AG04449 (cell line): ENCODE results near the gene SND1.

Experiments
- CTCF ChIA-PET: fragments of 350-600 bp; formaldehyde crosslinking; extraction: SDS; loops from one replicate; lab custom pipeline; 2021; ENCODE audit warnings: antibody characterized with exemption; lab: Yijun Ruan, JAX
- POLR2A ChIA-PET: fragments of 400-600, 350-600 bp; formaldehyde crosslinking; extraction: SDS; loops from one replicate; lab custom pipeline; 2020; ENCODE audit warnings: antibody characterized with exemption, inconsistent platforms; lab: Yijun Ruan, JAX
- DNase-seq: peaks from one replicate; pipeline ENCODE4 v3.0.0-alpha.2; 2010; ENCODE audit warnings: low read depth, low spot score
- H3K4me3 ChIP-seq: 2 replicates; pipeline ENCODE4 v1.5.1; 2011; ENCODE audit warnings: low read depth, mild to moderate bottlenecking, control low read depth, low read length
- TF ChIP-seq, protein P1 (sequence below): IDR thresholded peaks from one replicate; pipeline ENCODE4 v1.5.1; 2011; ENCODE audit warnings: mild to moderate bottlenecking, moderate library complexity, low read length, control low read depth, inconsistent platforms; ENCODE audit not compliant: insufficient read depth; ENCODE audit errors: missing control alignments

SND1 gene

GRCh38 chr7:127993987-127994386, 342.0 kb downstream of the SND1 start:
- H3K4me3 ChIP-seq = no peak overlapping the region
- POLR2A ChIA-PET = no interaction called here
- TF ChIP-seq, protein P1, sequence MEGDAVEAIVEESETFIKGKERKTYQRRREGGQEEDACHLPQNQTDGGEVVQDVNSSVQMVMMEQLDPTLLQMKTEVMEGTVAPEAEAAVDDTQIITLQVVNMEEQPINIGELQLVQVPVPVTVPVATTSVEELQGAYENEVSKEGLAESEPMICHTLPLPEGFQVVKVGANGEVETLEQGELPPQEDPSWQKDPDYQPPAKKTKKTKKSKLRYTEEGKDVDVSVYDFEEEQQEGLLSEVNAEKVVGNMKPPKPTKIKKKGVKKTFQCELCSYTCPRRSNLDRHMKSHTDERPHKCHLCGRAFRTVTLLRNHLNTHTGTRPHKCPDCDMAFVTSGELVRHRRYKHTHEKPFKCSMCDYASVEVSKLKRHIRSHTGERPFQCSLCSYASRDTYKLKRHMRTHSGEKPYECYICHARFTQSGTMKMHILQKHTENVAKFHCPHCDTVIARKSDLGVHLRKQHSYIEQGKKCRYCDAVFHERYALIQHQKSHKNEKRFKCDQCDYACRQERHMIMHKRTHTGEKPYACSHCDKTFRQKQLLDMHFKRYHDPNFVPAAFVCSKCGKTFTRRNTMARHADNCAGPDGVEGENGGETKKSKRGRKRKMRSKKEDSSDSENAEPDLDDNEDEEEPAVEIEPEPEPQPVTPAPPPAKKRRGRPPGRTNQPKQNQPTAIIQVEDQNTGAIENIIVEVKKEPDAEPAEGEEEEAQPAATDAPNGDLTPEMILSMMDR = no peak
- DNase-seq = no peak
- CTCF ChIA-PET = no interaction called here

- POLR2A ChIA-PET = no interaction called here
- CTCF ChIA-PET = interaction anchor here (0.9 kb wide), 1 partner anchor 211 kb away, joined by 3 read pairs; no protein-coding TSS in a partner anchor
- TF ChIP-seq, protein P1 = no peak
- no peak overlapping the region for H3K4me3 ChIP-seq
- no peak for DNase-seq
These were observed 343.3 kb downstream of the SND1 start for GRCh38 chr7:127995156-127995880.

DNA sequence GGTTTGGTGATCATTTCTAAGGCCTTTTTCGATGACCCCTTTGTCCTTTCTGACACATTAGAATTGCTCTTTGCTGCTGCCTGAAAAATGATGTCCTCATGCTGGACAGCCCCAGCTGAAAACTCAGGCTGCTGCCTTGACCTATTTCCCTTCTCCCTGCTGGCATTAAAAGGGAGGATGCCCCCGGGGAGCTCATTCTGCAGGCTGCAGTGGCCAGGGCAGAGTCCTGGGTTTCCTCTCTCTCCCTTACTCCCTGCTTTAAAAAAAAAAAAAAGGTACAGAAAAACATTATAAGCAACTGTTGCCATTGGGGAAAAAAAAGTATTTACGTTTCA, 343.9 kb downstream of the SND1 start:
- TF ChIP-seq, protein P1 = no peak
- no peak for DNase-seq
- H3K4me3 ChIP-seq = no peak overlapping the region
- ChIA-PET CTCF (interaction anchor here (0.9 kb wide), 1 partner anchor 211 kb away, joined by 3 read pairs; no protein-coding TSS in a partner anchor), POLR2A (no interaction called here)

- ChIA-PET POLR2A (no interaction called here), CTCF (interaction anchor here (0.5 kb wide), 1 partner anchor 30 kb away, joined by 3 read pairs; no protein-coding TSS in a partner anchor)
- TF ChIP-seq, protein P1 = no peak
- no peak overlapping the region for H3K4me3 ChIP-seq
- DNase-seq = no peak
These were observed 344.5 kb downstream of the SND1 start for GRCh38 chr7:127996253-127997071.

DNA sequence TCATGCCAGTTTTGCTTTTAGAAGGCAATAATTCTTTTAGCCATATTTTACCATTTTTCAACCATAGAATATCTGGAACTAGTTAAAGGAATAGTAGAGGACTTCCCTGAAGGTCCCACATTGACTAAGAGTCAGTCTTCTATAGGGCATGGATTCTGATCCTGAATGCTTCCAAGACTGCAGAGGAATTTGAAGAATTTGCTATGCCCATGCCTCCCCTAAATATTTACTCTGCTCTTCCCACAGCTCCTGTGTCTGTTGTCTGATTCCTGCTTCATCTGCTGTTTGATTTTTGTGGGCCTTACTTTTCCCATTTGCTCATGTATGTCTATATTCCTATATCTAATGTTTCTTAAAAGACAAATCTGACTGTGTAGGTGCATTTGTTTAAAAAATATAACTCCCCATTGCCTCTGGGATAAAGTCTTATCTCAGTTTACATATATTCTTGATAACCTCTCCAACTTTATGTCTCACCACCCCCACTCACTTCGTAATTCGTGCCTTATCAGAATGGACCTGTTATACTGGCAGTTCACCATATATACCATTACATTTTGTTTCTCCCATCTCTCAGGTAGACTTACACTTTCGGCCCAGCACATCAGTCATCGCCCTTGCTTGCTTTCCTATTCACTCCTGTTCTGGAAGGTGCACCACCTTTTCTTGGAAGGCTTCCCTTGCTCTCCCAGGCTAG, 345.4 kb downstream of the SND1 start:
- POLR2A ChIA-PET = no interaction called here
- no peak for DNase-seq
- H3K4me3 ChIP-seq = no peak overlapping the region
- TF ChIP-seq, protein P1 = no peak
- CTCF ChIA-PET = interaction anchor here (0.5 kb wide), 1 partner anchor 29 kb away, joined by 3 read pairs; no protein-coding TSS in a partner anchor

GRCh38 chr7:127998671-127999070, 346.7 kb downstream of the SND1 start:
- DNase-seq = no peak
- TF ChIP-seq, protein P1 = no peak
- ChIA-PET CTCF (interaction anchor here (2.2 kb wide), 1 partner anchor 10 kb away, joined by 10 read pairs; no protein-coding TSS in a partner anchor), POLR2A (no interaction called here)
- H3K4me3 ChIP-seq = no peak overlapping the region
